HG02885 (cell line): Measurements from ENCODE around the gene S100A10.

Source experiments
- ATAC-seq: cut with Tn5 transposase; IDR thresholded peaks from one replicate; pipeline ENCODE4 v1.9.1; 2021; ENCODE audit warnings: mild to moderate bottlenecking; ENCODE audit not compliant: unreplicated experiment, poor library complexity

The S100A10 gene, protein sequence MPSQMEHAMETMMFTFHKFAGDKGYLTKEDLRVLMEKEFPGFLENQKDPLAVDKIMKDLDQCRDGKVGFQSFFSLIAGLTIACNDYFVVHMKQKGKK

DNA sequence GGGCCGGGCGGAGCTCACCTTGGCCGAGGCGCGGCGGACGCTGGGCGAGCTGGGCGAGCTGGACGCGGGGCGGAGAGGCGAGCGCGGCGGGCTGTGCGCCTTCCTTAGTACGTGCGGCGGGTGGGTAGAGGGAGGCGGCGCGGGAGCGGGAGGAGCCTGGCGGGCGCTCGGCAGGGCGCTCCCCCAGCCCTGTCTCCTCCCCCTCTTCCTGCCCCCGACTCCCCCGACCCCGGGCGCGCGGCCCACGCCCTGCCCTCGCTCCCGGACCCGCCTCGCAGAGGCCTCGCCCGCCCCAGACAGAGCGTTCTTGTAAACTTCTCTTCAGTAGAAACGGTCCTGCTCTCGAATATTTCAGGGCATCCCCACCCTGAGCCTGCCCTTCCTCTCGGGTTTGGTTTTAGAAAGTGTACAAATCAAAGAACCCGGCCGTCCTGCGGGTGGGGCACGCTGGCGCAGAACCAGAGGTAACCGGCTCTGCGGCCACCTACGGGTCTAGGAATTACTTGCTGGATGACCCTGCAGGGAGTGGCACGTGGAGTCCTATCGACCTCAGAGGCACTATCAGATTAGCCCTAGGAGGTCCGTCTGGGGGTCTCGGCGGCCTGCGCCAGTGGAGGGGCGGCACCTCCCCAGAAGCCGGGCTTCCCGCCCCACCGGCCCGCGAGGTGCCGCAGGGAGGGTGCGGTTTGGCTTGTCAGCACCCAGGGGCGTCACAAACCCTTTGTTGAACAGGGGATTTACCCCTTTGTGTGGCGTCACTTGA lies at the start of gene S100A10:
Gene S100A10 (minus strand): TSS at position 126 of the 763 bp plus-strand sequence. CDS start 7,629 bp downstream, outside the sequence.
- ATAC-seq: peak; percentile 47

DNA sequence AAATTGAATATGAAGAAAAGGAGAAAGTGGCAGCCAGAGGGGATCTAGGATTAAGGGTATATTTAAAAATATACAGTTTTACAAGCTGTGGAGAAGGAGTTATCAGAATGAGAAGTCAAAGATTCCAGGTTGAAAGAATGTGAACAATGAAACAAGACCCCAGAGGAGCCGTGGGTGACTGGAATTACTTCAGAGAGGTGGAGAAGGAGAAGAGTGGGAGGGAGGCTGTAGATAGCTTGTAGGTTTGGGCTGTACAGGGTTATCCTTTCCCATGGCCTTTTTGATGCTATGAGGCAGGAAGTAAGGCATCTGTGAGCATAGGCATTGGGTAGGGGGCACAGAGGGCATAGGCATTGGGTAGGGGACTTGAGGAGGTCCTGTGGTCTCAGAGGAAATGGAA lies 48.4 kb upstream of the S100A10 start:
- ATAC-seq: no peak

DNA sequence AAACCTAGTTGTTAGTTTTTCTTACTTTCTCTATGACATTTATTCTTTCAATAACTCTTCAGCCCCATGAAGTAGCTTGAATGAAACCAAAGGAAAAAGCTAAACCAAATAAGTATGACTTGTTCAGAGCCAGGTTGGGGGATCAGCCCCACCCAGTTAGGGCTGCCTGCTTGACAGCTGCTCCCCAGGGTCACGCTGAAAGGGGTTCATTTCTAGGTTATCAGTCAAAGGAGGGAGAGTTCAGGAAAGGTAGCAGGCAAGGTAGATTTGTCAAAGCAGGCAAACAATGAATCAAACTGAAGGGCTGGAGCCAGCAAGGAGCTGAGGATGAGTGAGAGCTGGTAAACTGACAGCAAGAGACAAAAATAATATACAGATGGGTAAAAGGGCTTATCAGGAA lies 46.2 kb upstream of the S100A10 start:
- no peak for ATAC-seq

DNA sequence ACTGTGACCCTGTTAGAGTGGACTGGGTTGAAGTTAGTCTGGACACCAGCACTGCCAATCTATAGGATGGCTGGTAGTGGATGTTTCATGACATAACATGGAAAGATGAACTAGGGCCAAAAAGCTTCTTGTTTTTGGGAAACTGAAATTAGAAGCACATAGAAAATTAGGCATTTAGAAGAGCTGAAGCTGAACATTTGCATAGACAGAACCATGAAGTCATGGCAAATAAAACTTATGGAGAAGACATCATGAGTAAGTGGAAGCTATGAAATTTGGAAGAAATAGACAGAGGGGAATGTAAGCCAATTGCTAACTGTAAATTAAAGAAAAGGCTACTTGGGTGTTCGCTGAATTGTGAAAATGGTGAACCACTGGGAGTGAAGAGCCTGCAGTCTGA lies 45.8 kb upstream of the S100A10 start:
- no peak for ATAC-seq

DNA sequence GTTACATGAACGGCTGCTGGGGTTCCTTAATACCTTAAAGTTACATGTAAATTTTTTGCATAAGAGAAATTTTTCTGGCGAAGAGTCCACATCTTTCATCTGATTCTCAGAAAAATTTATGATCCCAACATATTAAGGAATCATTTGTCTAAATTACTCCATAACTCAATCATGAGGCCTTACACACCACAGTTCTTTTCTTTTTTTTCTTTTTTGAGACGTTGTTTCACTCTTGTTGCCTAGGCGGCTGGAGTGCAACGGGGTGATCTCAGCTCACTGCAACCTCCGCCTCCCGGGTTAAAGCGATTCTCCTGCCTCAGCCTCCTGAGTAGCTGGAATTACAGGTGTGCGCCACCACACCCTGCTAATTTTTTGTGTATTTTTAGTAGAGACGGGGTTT lies 45.2 kb upstream of the S100A10 start:
- ATAC-seq: no peak

DNA sequence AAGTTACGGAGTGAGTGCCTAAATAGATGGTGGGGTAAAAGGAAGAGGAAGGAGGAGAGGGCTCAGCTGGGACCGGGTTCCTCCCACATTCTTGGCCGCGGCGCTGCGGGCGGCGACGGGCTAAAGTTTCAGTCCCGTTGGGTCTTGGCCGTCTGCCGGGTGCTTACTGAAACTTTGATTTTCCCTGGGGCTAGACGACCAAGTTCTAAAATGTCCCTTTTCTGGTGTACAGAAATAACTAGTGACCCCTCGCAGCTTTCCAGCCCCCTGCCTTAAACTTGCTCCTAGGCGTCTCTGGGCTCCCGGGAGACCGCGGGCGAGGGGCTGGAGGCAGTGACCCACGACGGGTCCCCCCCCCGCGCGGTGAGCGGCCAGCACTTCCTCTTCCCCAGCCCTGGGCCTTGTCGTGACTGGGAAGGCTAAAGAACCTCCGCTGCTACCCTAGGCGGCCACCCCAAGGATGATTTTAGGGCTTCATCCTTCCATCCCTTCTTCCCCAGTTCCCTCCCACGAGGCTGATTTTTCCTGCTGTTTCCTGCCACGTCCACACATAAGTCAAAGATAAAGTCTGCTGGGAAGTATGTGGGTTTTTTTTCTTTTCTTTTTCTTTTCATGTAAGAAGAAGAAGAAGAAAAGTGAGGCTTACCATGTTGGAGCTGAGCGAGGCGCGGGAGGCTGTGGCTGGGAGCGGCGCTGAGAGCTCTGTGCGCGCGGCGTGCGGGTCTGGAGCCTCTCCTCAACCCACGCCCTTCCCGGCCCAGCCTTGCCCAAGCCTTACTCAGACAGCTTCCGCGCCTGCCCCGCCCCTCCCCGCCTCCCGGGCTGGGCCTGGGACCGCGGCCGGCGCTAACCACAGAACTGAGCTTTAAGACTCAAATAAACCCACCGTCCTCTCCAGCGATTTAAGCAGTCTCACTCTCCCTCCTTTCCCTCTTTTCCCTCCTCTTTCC lies 42.9 kb upstream of the S100A10 start, which contains the start of gene S100A11:
Gene S100A11 (minus strand): TSS at position 738 of the 950 bp plus-strand sequence. CDS start 89 bp downstream, at position 649.
- ATAC-seq: peak; percentile 56

DNA sequence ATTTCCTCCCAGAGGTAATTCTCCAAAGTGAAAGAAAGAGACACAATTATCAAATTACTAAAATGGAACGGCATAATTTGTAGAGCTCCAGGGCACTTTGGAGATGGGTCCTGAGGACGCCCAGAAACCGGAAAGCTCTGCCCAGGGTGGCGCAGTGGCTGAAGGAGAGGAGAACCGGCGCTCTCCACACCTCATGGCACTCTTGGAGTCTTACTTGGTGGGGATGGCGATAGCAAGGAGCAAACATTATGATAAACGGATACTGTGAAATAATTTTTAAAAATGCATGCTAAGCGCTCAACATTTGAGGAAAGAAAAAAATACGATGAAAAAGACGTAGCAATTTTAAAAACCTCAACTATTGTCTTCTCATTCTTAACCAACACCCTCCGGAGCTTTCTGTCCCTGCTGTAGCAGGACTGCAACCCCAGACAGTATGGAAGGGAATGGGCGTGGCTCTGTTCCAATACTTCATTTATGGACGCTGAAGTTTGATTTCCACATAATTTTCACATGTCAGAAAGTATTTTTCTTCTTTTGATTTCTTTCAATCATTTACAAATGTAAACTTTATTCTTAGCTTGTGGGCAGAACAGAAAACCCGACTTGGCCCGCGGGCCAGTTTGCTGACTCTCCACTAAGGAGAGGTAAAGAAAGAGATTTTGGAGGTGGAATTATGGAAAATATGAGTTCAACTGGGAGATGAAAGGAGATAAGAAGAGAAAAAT lies 42.0 kb upstream of the S100A10 start:
- no peak for ATAC-seq

DNA sequence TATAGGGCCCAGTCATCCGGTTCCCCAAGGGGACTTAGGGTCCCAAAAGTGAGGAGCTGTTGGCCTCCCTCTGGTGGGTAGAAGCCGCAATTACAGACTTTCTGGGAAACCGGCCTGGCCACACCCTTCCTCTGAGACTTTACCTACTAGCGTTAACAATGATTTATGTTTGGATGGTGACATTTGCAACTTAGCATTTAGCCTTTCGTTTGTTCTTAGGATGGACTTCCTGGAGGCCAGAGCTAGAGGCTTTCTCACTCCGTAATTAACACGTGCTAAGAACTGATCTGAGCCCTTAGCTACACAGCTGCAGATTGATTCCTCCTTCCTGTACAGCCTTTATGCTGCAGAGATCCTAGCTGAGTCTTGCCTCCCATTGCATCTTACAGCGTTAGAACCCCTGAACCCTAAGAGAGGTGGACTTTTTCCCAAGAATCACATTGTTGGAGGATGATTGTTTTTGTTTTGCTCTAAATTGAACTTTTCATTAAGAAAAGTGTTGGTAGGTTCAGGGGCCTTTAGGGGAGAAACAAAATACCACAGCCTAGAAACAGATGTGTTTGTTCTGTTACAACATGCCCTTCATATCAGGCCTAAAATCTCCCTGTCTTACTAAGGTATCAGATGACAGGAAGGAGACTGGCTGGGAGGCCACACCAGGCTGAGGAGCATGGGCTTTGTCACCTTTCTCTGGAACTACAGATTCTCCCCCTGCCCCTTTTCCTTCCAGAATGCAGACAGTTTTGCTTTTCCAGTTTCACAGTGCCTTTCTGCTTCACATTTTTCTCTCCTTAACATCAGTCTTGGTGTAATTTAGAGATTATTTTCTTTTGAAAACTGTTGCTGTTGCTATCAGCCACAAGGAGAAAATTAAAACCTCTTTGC lies 41.2 kb upstream of the S100A10 start:
- ATAC-seq: peak; percentile 38

DNA sequence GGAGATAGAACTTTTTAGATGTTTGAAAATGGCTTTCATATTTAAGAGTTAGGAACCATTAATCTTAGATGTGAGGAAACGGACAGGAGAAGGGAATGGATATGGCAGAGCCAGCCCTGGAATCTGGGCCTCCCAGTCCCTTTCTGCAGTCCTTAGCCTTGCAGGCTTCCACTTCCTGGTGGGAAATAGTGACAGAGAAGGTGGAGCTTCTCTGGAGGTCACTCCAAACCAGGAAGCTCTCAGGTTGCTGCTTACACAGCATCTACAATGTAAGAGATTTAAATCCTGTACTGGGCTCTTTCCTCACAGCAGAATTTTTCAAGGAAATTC lies 40.6 kb upstream of the S100A10 start:
- peak; percentile 8 for ATAC-seq

DNA sequence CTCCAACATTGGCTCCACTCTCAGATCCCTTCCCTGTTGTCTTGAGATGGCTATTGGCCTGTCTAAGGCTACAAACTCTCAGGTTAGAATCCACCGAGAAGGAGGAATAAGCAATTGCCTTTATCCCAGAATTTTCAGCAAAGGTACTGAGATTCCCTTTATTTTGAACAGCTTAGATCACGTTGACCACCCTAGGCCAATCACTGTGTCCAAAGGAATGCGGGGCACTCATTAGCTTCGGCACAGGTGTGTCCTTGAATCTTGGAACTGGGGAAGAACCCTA lies 36.2 kb upstream of the S100A10 start:
- no peak for ATAC-seq

DNA sequence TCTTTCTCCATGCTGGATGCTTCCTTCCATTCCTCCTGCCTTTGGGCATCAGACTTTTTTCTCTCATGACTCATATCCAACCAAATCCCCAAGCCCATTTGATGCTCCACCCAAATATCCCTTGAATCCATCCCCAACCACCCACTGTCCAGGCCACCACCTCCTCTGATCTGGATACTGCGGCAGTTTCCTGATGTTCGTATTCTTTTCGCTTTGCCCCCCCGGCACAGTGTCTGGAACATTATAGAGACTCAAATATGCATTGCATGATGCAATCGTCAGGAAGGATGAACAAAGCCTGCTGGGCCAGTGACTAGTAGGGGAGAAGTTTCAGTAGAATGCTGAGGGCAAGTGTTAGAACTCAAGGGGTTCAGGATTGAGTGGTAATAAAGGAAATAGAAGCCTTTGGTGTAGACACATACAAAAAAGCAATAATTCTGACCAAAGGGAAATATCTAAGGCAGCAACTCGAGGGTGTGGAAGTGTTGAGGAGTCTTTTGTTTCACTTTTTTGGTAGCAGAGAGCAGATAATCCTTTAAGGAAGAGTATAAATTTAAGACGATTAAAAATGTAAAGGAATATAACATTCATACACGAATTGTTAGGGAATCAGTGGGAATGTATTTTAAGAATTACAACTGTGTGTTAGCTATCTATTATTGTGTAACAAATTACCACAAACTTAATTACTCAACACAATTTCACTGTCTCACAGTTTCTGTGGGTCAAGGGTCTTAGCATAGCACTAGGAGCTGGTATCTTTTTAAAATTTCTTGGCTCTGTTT lies 35.7 kb upstream of the S100A10 start:
- ATAC-seq: no peak

DNA sequence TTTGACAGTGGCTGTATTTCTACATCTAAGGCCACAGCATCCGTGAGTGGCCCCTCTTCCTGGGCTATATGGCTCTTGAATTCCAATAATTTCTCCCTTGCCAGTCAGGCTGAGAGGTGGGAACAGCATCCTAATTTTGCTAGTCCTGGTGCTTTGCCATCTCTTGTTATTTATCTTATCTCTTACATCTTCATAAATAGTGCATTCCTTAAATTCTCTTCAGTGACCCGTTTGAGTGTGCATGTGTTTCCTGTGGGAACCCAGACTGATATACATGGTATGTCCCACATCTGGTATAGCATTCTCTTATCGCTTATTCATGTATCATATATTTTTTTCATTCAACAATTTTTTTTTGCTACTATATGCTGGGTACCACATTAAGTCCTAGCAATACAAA lies 33.2 kb upstream of the S100A10 start:
- ATAC-seq: no peak

DNA sequence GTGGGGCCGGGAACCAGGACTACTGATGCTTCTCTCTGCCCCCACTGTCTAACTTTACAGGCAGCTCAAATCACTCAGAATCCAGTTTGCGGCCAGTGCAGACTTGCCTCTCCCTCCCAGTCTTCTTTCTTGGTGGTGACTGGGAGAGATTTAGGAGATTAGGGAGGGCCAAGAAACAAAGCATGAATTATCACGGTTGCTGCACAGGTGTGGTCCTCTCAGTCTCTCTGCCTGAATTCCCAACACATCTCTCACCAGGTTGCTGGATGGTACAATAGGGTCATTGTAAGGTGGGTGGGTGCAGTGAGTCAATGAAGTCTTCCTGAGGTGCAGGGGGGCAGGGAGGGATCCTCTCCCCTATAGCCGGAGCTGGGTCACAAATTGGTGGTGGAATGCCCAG lies 30.6 kb upstream of the S100A10 start:
- ATAC-seq: no peak

DNA sequence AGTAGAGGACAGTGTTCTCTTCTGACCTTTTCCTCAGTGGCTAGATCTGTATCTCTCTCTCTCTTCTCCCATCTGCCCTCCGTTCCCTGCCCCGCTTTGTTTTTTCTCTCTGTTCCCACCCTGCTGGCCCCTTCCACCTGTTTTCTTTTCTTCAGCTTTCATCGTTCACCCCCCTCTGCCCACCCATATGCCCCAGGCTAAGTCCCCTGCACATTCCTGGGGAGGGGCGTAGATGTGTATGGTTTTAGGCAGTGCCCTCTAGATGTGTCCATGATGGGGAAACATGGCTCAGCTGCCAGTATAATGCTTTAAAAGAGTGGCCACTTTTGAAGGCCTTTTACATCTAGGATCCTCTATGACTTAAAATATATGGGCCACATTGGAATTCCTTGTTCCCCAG lies 29.6 kb upstream of the S100A10 start:
- ATAC-seq: no peak

DNA sequence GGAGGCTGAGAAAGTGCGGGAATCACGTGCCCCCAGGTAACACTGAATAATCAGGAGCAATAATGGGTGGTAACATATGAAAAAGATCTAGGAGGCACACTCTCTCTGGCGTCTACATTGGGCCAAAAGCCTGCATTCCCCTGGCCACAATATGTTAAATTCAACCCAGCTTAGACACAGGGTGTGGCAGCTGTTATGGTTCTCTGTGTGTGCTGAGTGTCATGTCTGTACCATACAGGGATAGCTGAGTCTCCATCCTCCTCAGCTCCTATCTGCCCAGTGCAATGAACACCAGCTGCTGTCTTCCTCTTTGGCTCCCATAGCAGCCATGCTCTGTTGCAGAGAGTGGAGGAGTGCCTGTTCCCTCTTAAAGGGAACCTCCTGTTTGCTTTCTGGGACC lies 28.8 kb upstream of the S100A10 start:
- ATAC-seq: no peak

DNA sequence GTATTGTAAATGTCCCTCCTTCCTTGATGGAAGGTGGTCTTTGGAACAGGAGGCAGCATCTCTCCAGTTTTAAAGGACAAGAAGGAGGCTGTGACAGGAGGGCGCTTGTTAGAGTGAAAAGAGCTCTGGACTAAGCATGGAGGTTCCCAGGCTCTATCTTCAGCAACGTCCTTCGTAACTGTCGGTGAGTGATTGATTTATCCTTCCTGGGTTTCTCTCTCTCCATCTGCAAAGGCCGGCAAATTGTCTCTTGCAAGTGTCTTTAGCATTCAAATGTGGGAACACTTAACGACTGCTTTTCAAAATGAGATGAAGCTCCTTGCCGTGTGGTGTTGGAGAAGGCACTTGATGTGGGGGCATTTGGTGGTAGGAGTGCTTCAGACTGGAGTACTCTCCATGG lies 27.9 kb upstream of the S100A10 start:
- no peak for ATAC-seq

DNA sequence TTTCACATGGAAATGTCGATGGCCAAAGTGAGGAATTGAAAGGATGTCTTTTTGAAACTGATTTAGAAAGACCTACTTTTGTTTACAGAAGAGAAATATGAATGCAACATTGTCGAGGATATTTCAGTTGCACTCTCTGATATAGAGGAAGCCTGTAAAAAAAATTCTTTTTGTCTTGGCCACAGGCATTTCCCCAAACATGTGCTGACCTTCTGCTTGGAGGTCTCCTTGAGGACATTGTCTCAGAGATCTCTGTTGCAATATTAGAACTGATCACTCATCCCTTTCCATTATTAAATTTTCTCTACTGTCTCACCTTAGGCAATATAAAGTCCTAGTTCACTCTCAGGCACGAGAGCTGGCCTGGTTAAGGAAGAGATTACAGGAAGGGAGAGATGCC lies 27.2 kb upstream of the S100A10 start:
- ATAC-seq: no peak

DNA sequence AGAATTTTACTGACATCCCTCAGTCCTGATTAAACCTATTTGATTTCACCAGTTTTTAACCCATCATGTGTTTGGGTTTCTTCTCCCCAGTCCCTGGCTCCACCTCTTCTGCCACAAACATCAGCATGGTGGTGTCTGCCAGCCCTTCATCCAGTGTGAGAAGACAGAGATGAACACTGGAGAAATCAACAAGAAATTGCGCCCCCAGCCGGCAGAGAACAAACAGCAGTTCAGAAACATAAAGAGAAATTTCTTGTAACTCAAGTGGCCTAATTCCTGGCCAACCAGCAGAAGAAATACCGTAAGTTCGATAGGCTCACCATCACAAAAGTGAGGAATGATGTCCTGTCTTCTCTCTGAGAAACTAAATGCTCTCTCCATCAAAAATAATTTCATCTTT lies 24.9 kb upstream of the S100A10 start:
- no peak for ATAC-seq

DNA sequence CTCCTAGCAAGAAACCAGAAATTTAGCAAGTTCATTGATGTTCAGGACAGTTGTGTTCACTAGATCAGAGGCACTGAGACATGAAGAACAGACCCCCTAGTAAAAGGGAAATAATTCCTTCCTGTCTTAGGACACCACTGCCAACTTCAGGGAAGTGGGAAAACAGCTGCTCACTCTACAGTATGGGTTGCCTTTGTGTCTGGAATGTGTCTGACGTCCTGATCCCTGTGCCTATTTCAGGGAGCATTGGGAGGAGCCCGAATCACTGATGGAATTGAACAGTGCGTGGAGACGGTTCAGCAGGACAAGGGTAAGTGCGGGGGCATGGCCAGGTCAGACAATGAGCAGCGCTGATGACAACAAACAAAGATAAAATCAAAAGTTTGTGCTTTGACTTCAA lies 22.1 kb upstream of the S100A10 start:
- ATAC-seq: no peak
